ENCODE results near the gene IGIP. TPM values are rescaled to one million over a fixed set of nuclear protein-coding genes. Genes with fewer than 3 reads are reported as not detected.

The IGIP gene
- polyA plus RNA-seq, 3 donors = 0.08 to 0.75 TPM; not detected in 1

GRCh38 chr5:140111011-140111858 is 14.5 kb upstream of the IGIP start:
- WGBS (ENCODE audit: insufficient coverage) = 53% methylated on average over 13 of the region's 18 CpGs
- intact Hi-C loops (cut with micrococcal nuclease) = loop anchor here in 1 of 2 donors (2.0 to 10.0 kb wide), 2 partner anchors 14 to 594 kb away; partner anchors contain the start of genes IGIP and ZMAT2
- Mint-ChIP-seq H3K36me3 (peaks cover 8 to 12% of the 10 kb centered on the region in 2 donors), H3K4me3 (peak overlapping the region; percentile 58 to 61), H3K4me1 (peaks cover 63% of the 10 kb centered on the region), H3K27ac (peak overlapping the region in 3 of 7 donors; percentile 52 to 70 (median 60)), H3K27me3 (ENCODE audit: low read depth in 3 of 3) (peaks cover 50 to 59% (median 53%) of the 10 kb centered on the region in 3 donors), H3K9me3 (peaks cover 0 to 18% (median 4%) of the 10 kb centered on the region in 7 donors)
- Histone ChIP-seq H2AFZ (ENCODE audit: insufficient read depth, low read depth, low read length, poor library complexity, severe bottlenecking) (no peak overlapping the region), H4K20me1 (ENCODE audit: insufficient read depth, low read length) (peaks cover 60% of the 10 kb centered on the region), H3K79me2 (ENCODE audit: insufficient read depth, low read length) (peaks cover 36% of the 10 kb centered on the region), H3K4me3 (replicated peaks in 1 of 3; ENCODE audit: low read depth in 2 of 3, low read length in 3 of 3) (no peak overlapping the region), H3K27me3 (ENCODE audit: control insufficient read depth in 2 of 2, insufficient read depth in 2 of 2, low read length in 2 of 2) (peaks cover 37 to 54% of the 10 kb centered on the region in 2 donors), H3K4me2 (replicated peaks; ENCODE audit: extremely low read depth, low read length, poor library complexity, severe bottlenecking) (peak overlapping the region; percentile 6), H3K9me3 (replicated peaks in 1 of 2; ENCODE audit: control insufficient read depth in 1 of 2, insufficient read depth in 1 of 2, low read length in 2 of 2) (no peaks in the 10 kb centered on the region), H3K9ac (ENCODE audit: insufficient read depth, low read length, poor library complexity, severe bottlenecking) (no peak overlapping the region), H3K36me3 (replicated peaks in 1 of 2; ENCODE audit: control insufficient read depth in 1 of 2, insufficient read depth in 2 of 2, low read length in 2 of 2) (no peaks in the 10 kb centered on the region), H3K4me1 (ENCODE audit: control insufficient read depth in 1 of 2, insufficient read depth in 2 of 2, low read length in 2 of 2) (peaks cover 54 to 68% of the 10 kb centered on the region in 2 donors), H3K27ac (ENCODE audit: low read depth in 1 of 2, low read length in 2 of 2) (no peak overlapping the region)
- no peak for TF ChIP-seq CTCF (IDR thresholded peaks at IDR 0.05)
- peak in 2 of 3 donors; percentile 15 to 27 for DNase-seq

DNA sequence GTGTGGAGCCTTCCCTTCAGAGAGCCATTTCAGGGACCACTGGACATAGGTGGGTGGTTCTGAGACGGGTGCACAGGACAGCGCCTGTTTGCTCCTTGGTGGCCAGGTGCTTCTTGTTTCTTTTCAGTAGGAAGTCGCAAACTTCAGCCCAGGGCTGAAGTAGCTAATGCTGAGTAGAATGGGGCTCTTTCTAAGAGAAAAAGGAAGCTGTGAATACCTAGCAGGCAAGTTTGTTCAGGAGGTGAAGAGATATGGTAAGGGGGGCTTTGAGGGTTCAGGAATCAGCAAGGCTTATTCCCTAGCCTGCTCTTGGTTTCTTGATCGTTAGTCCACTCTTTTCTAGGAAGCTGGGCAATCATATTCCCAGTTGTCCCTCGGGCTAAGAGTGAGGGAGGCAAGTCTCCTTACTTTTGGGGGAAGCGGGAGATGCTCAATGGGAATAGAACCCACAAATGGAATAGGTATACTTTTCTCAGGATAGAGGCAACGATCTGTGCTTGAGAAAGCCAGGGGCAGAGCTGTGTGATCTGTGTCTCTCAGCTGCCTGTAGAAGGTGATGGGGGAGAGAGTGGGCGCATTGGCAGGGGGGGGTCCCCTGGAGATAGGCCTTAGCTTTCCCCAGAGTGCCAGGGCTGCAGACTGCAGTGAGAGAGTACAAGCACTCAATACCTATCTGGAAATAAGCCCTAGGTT is 13.7 kb upstream of the IGIP start:
- H3K27me3 ChIP-seq (ENCODE audit: control insufficient read depth in 2 of 2, insufficient read depth in 2 of 2, low read length in 2 of 2) = peaks cover 37 to 54% of the 10 kb centered on the region in 2 donors
- H3K27ac Mint-ChIP-seq = peak overlapping the region in 4 of 7 donors; percentile 12 to 70 (median 56)
- H3K9ac ChIP-seq (ENCODE audit: insufficient read depth, low read length, poor library complexity, severe bottlenecking) = no peak overlapping the region
- intact Hi-C loops (cut with micrococcal nuclease) = loop anchor here in 1 of 2 donors (2.0 to 10.0 kb wide), 2 partner anchors 13 to 593 kb away; partner anchors contain the start of genes IGIP and ZMAT2
- H3K36me3 ChIP-seq (replicated peaks in 1 of 2; ENCODE audit: control insufficient read depth in 1 of 2, insufficient read depth in 2 of 2, low read length in 2 of 2) = no peaks in the 10 kb centered on the region
- no peak overlapping the region for H3K27ac ChIP-seq (ENCODE audit: low read depth in 1 of 2, low read length in 2 of 2)
- H3K9me3 Mint-ChIP-seq = peaks cover 0 to 18% (median 4%) of the 10 kb centered on the region in 7 donors
- peaks cover 38% of the 10 kb centered on the region for H3K79me2 ChIP-seq (ENCODE audit: insufficient read depth, low read length)
- 40% methylated on average over 7 of the region's 8 CpGs for WGBS (ENCODE audit: insufficient coverage)
- H3K27me3 Mint-ChIP-seq (ENCODE audit: low read depth in 3 of 3) = peaks cover 50 to 58% (median 51%) of the 10 kb centered on the region in 3 donors
- H4K20me1 ChIP-seq (ENCODE audit: insufficient read depth, low read length) = peaks cover 68% of the 10 kb centered on the region
- peaks cover 8 to 12% of the 10 kb centered on the region in 2 donors for H3K36me3 Mint-ChIP-seq
- peak overlapping the region; percentile 6 for H3K4me2 ChIP-seq (replicated peaks; ENCODE audit: extremely low read depth, low read length, poor library complexity, severe bottlenecking)
- peaks cover 46 to 62% of the 10 kb centered on the region in 2 donors for H3K4me1 ChIP-seq (ENCODE audit: control insufficient read depth in 1 of 2, insufficient read depth in 2 of 2, low read length in 2 of 2)
- no peak overlapping the region for H3K4me3 ChIP-seq (replicated peaks in 1 of 3; ENCODE audit: low read depth in 2 of 3, low read length in 3 of 3)
- H2AFZ ChIP-seq (ENCODE audit: insufficient read depth, low read depth, low read length, poor library complexity, severe bottlenecking) = no peak overlapping the region
- no peak for TF ChIP-seq CTCF (IDR thresholded peaks at IDR 0.05)
- peak overlapping the region; percentile 58 to 97 for H3K4me3 Mint-ChIP-seq
- H3K9me3 ChIP-seq (replicated peaks in 1 of 2; ENCODE audit: control insufficient read depth in 1 of 2, insufficient read depth in 1 of 2, low read length in 2 of 2) = no peaks in the 10 kb centered on the region
- peaks cover 61% of the 10 kb centered on the region for H3K4me1 Mint-ChIP-seq
- DNase-seq = no peak
